Fibroblast of lung (primary cell): Measurements from ENCODE around the gene RAD52.

Experiments used
- CTCF ChIP-seq, 2 donors: IDR thresholded peaks in 1 of 2; conservative IDR thresholded peaks in 1 of 2; 1 replicate in 1 of 2; 2 replicates in 1 of 2; pipeline ENCODE4 v1.5.1; 2011 to 2012; ENCODE audit warnings: low read length in 2 of 2, control low read depth in 1 of 2, inconsistent platforms in 1 of 2, low read depth in 1 of 2, mild to moderate bottlenecking in 1 of 2
- EZH2 ChIP-seq: IDR thresholded peaks from 2 replicates; pipeline ENCODE4 v1.5.1; 2012; ENCODE audit warnings: low read length, control low read depth, mild to moderate bottlenecking; ENCODE audit errors: missing control alignments

- no peak for TF ChIP-seq CTCF (conservative IDR thresholded peaks at IDR 0.05 in 1 of 2, IDR thresholded peaks at IDR 0.05 in 1 of 2; ENCODE audit: low read depth in 1 of 2, low read length in 2 of 2)
- TF ChIP-seq EZH2, result no peak
Observed at GRCh38 chr12:981961-982360, 32.5 kb upstream of the RAD52 start.
